Panc1 (cell line): ENCODE measurements around the gene HAGHL. TPM values are rescaled to one million over a fixed set of nuclear protein-coding genes. Genes with fewer than 3 reads are reported as not detected.

Experiments used
- ATAC-seq: fragments of 200-7000 bp; cut with Tn5 transposase; 2 replicates; pipeline ENCODE4 v1.9.1; 2020; ENCODE audit warnings: mild to moderate bottlenecking, moderate library complexity
- BruUV-seq: library from RNA; stranded (reverse); fragments of 400-500 nt; replicated peaks from 2 replicates; lab custom pipeline; 2021; lab: Mats Ljungman, UMichigan
- CTCF ChIA-PET: fragments of 300-600 bp; sonication (Branson Sonifier 250); formaldehyde crosslinking; loops from one replicate; lab custom pipeline; 2022; ENCODE audit warnings: antibody characterized with exemption; lab: Charles Lee
- POLR2A ChIA-PET: fragments of 300-600 bp; sonication (Branson Sonifier 250); formaldehyde crosslinking; loops from one replicate; lab custom pipeline; 2022; ENCODE audit warnings: antibody characterized with exemption; lab: Charles Lee
- DNase-seq: peaks from one replicate; pipeline ENCODE4 v3.0.0-alpha.2; 2010; ENCODE audit warnings: low read depth, low spot score
- H3K27ac ChIP-seq: 2 replicates; pipeline ENCODE4 v1.5.1; 2011; ENCODE audit warnings: mild to moderate bottlenecking, low read length, inconsistent platforms
- H3K27me3 ChIP-seq: fragments of 200-500 bp; sonication (Bioruptor generic); 2 replicates; pipeline ENCODE4 v1.6.0; 2014; ENCODE audit warnings: low read length, inconsistent platforms; ENCODE audit not compliant: control insufficient read depth, insufficient read depth
- H3K36me3 ChIP-seq: fragments of 200-500 bp; sonication (Bioruptor generic); 2 replicates; pipeline ENCODE4 v1.5.1; 2014; ENCODE audit warnings: inconsistent platforms, mild to moderate bottlenecking, low read length, moderate library complexity; ENCODE audit not compliant: control insufficient read depth, insufficient read depth
- H3K4me1 ChIP-seq: 2 replicates; pipeline ENCODE4 v1.5.1; 2011; ENCODE audit warnings: inconsistent platforms, mild to moderate bottlenecking, low read length, moderate library complexity; ENCODE audit not compliant: control insufficient read depth, insufficient read depth
- H3K4me3 ChIP-seq, 2 experiments: 2 replicates each; pipeline ENCODE4 v1.5.1; 2011 to 2012; ENCODE audit warnings: low read depth in 2 of 2, low read length in 2 of 2, mild to moderate bottlenecking in 2 of 2, inconsistent platforms in 1 of 2, moderate library complexity in 1 of 2
- H3K9me3 ChIP-seq: fragments of 200-500 bp; sonication (Bioruptor generic); 2 replicates; pipeline ENCODE4 v1.5.1; 2014; ENCODE audit warnings: low read depth, mild to moderate bottlenecking, inconsistent platforms, low read length, moderate library complexity; ENCODE audit not compliant: control insufficient read depth, insufficient read depth
- CTCF ChIP-seq: fragments of 450-650 bp; IDR thresholded peaks from 2 replicates; pipeline ENCODE4 v1.5.1; 2017; ENCODE audit warnings: mild to moderate bottlenecking
- POLR2AphosphoS5 ChIP-seq: IDR thresholded peaks from 2 replicates; pipeline ENCODE4 v1.6.1; 2012; ENCODE audit warnings: mild to moderate bottlenecking, low read depth, low read length, moderate library complexity
- REST ChIP-seq, 2 experiments: IDR thresholded peaks; 2 replicates each; pipeline ENCODE4 v1.6.1; 2011 to 2012; ENCODE audit warnings: low read depth in 2 of 2, control low read depth in 1 of 2, low read length in 1 of 2, mild to moderate bottlenecking in 1 of 2, moderate library complexity in 1 of 2; ENCODE audit not compliant: insufficient read depth in 1 of 2
- SIN3A ChIP-seq: IDR thresholded peaks from 2 replicates; pipeline ENCODE4 v1.6.1; 2012; ENCODE audit warnings: low read depth, mild to moderate bottlenecking, low read length, moderate library complexity, borderline replicate concordance; ENCODE audit not compliant: insufficient read depth
- TCF7L2 ChIP-seq: IDR thresholded peaks from 2 replicates; pipeline ENCODE4 v1.6.1; 2011; ENCODE audit warnings: mild to moderate bottlenecking, low read depth, low read length, inconsistent platforms
- in situ Hi-C: cut with HindIII; loops from 2 replicates; pipeline ENCODE4 v1.10.0; 2016; ENCODE audit warnings: low sequenced_read_pairs, low pct_unique_long_range_greater_than_20kb
- intact Hi-C: fragments of 100-400 bp; cut with micrococcal nuclease; formaldehyde crosslinking; loops from one replicate; pipeline ENCODE4 v1.10.0; 2022; ENCODE audit not compliant: unreplicated experiment
- total RNA-seq: library from RNA; stranded (reverse); gene quantifications from one replicate; pipeline ENCODE4 v1.2.1, GENCODE V29; 2021; ENCODE audit not compliant: unreplicated experiment

The HAGHL gene
- total RNA-seq, 1 experiment from 2014 or later = 41.1 TPM

GRCh38 chr16:772959-773358 lies 46.1 kb downstream of the HAGHL start:
- Histone ChIP-seq H3K36me3 (no peaks in the 10 kb centered on the region), H3K27me3 (no peaks in the 10 kb centered on the region), H3K27ac (no peak overlapping the region), H3K9me3 (no peaks in the 10 kb centered on the region), H3K4me3 (no peak overlapping the region), H3K4me1 (peaks cover 5% of the 10 kb centered on the region)
- in situ Hi-C loops (no loop called here), intact Hi-C loops (no loop called here)
- BruUV-seq = no TSS peak
- POLR2A ChIA-PET = interaction anchor here (0.7 kb wide), 1 partner anchor 12 kb away, joined by 5 read pairs; no protein-coding TSS in a partner anchor
- TF ChIP-seq TCF7L2 = no peak
- TF ChIP-seq CTCF = no peak
- no peak for TF ChIP-seq SIN3A
- TF ChIP-seq REST (IDR thresholded peaks at IDR 0.05; ENCODE audit: insufficient read depth in 1 of 2, low read depth in 2 of 2, low read length in 1 of 2) = no peak
- TF ChIP-seq POLR2AphosphoS5 = no peak
- CTCF ChIA-PET = interaction anchor here (0.6 kb wide), 1 partner anchor 106 kb away, joined by 6 read pairs; no protein-coding TSS in a partner anchor
- DNase-seq (no peak), ATAC-seq (no peak)

- no peaks in the 10 kb centered on the region for H3K36me3 ChIP-seq
- POLR2A ChIA-PET = interaction anchor here (0.6 kb wide), 1 partner anchor 295 kb away, joined by 3 read pairs; no protein-coding TSS in a partner anchor
- TF ChIP-seq POLR2AphosphoS5 (no peak), SIN3A (no peak), TCF7L2 (no peak), CTCF (no peak), REST (IDR thresholded peaks at IDR 0.05; ENCODE audit: insufficient read depth in 1 of 2, low read depth in 2 of 2, low read length in 1 of 2) (no peak)
- CTCF ChIA-PET = no interaction called here
- H3K4me3 ChIP-seq = no peak overlapping the region
- intact Hi-C loops = no loop called here
- H3K9me3 ChIP-seq = no peaks in the 10 kb centered on the region
- no TSS peak for BruUV-seq
- no peaks in the 10 kb centered on the region for H3K27me3 ChIP-seq
- no peak overlapping the region for H3K27ac ChIP-seq
- ATAC-seq = no peak
- in situ Hi-C loops = no loop called here
- peaks cover 10% of the 10 kb centered on the region for H3K4me1 ChIP-seq
- no peak for DNase-seq
Measured at GRCh38 chr16:774086-775001, 47.4 kb downstream of the HAGHL start.
